ENCODE measurements around the gene KCNH5. TPM values are rescaled to one million over a fixed set of nuclear protein-coding genes. Genes with fewer than 3 reads are reported as not detected.

Gene KCNH5
- polyA plus RNA-seq, 1 donor (not counting 4 experiments of a cell fraction or from before 2014, with no cell fraction given) = 0.04 TPM

- H3K4me3 ChIP-seq (ENCODE audit: control insufficient read depth in 2 of 3, extremely low read depth in 1 of 3, insufficient read depth in 2 of 3, low read depth in 1 of 3, low read length in 3 of 3) = no peak overlapping the region
- H2AFZ ChIP-seq (ENCODE audit: control insufficient read depth, low read length) = no peak overlapping the region
- H3K9ac ChIP-seq (ENCODE audit: control insufficient read depth, extremely low read depth, insufficient read depth, low read length) = no peak overlapping the region
- DNase-seq (ENCODE audit: low read depth, low spot score) (no peak), FAIRE-seq (no peak)
- H3K4me2 ChIP-seq (ENCODE audit: control insufficient read depth, extremely low read depth, insufficient read depth, low read depth, low read length) = no peak overlapping the region
- H3K9me1 ChIP-seq (ENCODE audit: control insufficient read depth, extremely low read depth, insufficient read depth, low read length) = no peaks in the 10 kb centered on the region
- TF ChIP-seq CTCF (optimal IDR thresholded peaks at IDR 0.05 in 1 of 3, IDR thresholded peaks at IDR 0.05 in 1 of 3, conservative IDR thresholded peaks at IDR 0.05 in 1 of 3; ENCODE audit: extremely low read depth in 1 of 3, insufficient read depth in 2 of 3, low read length in 3 of 3) = no peak
- no peak for TF ChIP-seq EZH2 (IDR thresholded peaks at IDR 0.05; ENCODE audit: low read length)
- H3K27me3 ChIP-seq (ENCODE audit: control insufficient read depth, extremely low read depth, insufficient read depth, low read length) = no peaks in the 10 kb centered on the region
- no peaks in the 10 kb centered on the region for H3K36me3 ChIP-seq (ENCODE audit: control insufficient read depth in 2 of 2, extremely low read depth in 1 of 2, insufficient read depth in 2 of 2, low read length in 2 of 2)
- H3K9me3 ChIP-seq (ENCODE audit: control insufficient read depth, low read depth, low read length) = no peaks in the 10 kb centered on the region
- H4K20me1 ChIP-seq (ENCODE audit: control insufficient read depth, extremely low read depth, insufficient read depth, low read length) = no peaks in the 10 kb centered on the region
- no peak overlapping the region for H3K27ac ChIP-seq (ENCODE audit: control insufficient read depth, insufficient read depth, low read length)
- no peaks in the 10 kb centered on the region for H3K79me2 ChIP-seq (ENCODE audit: control insufficient read depth, insufficient read depth, low read length)
- H3K4me1 ChIP-seq (ENCODE audit: control insufficient read depth, extremely low read depth, insufficient read depth, low read length) = no peaks in the 10 kb centered on the region
- dilution Hi-C loops (cut with MboI; ENCODE audit: extremely low pct_ligation_motif_present, low sequenced_read_pairs) = no loop called here
Observed at GRCh38 chr14:62980693-62981092, 64.6 kb downstream of the KCNH5 start.

GRCh38 chr14:62957562-62957961 is 87.7 kb downstream of the KCNH5 start:
- TF ChIP-seq EZH2 (IDR thresholded peaks at IDR 0.05; ENCODE audit: low read length) (no peak), CTCF (optimal IDR thresholded peaks at IDR 0.05 in 1 of 3, IDR thresholded peaks at IDR 0.05 in 1 of 3, conservative IDR thresholded peaks at IDR 0.05 in 1 of 3; ENCODE audit: extremely low read depth in 1 of 3, insufficient read depth in 2 of 3, low read length in 3 of 3) (no peak)
- Histone ChIP-seq H4K20me1 (ENCODE audit: control insufficient read depth, extremely low read depth, insufficient read depth, low read length) (no peaks in the 10 kb centered on the region), H3K27ac (ENCODE audit: control insufficient read depth, insufficient read depth, low read length) (no peak overlapping the region), H3K4me3 (ENCODE audit: control insufficient read depth in 2 of 3, extremely low read depth in 1 of 3, insufficient read depth in 2 of 3, low read depth in 1 of 3, low read length in 3 of 3) (no peak overlapping the region), H3K9me1 (ENCODE audit: control insufficient read depth, extremely low read depth, insufficient read depth, low read length) (no peaks in the 10 kb centered on the region), H3K27me3 (ENCODE audit: control insufficient read depth, extremely low read depth, insufficient read depth, low read length) (peaks cover 6% of the 10 kb centered on the region), H3K9me3 (ENCODE audit: control insufficient read depth, low read depth, low read length) (no peaks in the 10 kb centered on the region), H3K4me1 (ENCODE audit: control insufficient read depth, extremely low read depth, insufficient read depth, low read length) (no peaks in the 10 kb centered on the region), H2AFZ (ENCODE audit: control insufficient read depth, low read length) (no peak overlapping the region), H3K9ac (ENCODE audit: control insufficient read depth, extremely low read depth, insufficient read depth, low read length) (no peak overlapping the region), H3K36me3 (ENCODE audit: control insufficient read depth in 2 of 2, extremely low read depth in 1 of 2, insufficient read depth in 2 of 2, low read length in 2 of 2) (no peaks in the 10 kb centered on the region), H3K4me2 (ENCODE audit: control insufficient read depth, extremely low read depth, insufficient read depth, low read depth, low read length) (no peak overlapping the region), H3K79me2 (ENCODE audit: control insufficient read depth, insufficient read depth, low read length) (no peaks in the 10 kb centered on the region)
- DNase-seq (ENCODE audit: low read depth, low spot score) = peak; percentile 92
- peak; percentile 79 for FAIRE-seq
- dilution Hi-C loops (cut with MboI; ENCODE audit: extremely low pct_ligation_motif_present, low sequenced_read_pairs) = no loop called here

All from keratinocyte (primary cell).